ENCODE measurements around the gene AMPD2. TPM values are rescaled to one million over a fixed set of nuclear protein-coding genes. Genes with fewer than 3 reads are reported as not detected.

AMPD2 gene
- total RNA-seq, 1 experiment from 2014 or later: 34.0 TPM

DNA sequence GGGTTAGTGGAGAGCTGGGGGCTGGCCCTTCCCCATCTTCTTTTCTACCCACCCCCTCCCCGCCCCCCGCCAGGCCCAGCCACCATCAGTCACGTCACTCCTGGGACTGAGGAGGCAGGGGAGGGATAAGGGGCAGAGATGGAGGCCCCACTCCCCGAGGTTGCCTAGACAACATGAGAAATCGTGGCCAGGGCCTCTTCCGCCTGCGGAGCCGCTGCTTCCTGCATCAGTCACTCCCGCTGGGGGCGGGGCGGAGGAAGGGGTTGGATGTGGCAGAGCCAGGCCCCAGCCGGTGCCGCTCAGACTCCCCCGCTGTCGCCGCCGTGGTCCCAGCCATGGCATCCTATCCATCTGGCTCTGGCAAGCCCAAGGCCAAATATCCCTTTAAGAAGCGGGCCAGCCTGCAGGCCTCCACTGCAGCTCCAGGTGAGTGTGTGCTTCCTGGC lies 1.2 kb downstream of the AMPD2 start:
- Mint-ChIP-seq H3K27ac (ENCODE audit: unreplicated experiment) (peak overlapping the region; percentile 94), H3K4me3 (ENCODE audit: low read depth, unreplicated experiment) (peak overlapping the region; percentile 93), H3K27me3 (ENCODE audit: unreplicated experiment) (no peaks in the 10 kb centered on the region), H3K4me1 (ENCODE audit: low read depth, unreplicated experiment) (peaks cover 35% of the 10 kb centered on the region), H3K9me3 (ENCODE audit: low read depth, unreplicated experiment) (no peaks in the 10 kb centered on the region), H3K36me3 (ENCODE audit: insufficient read depth, unreplicated experiment) (peaks cover 41% of the 10 kb centered on the region)
- TF ChIP-seq, protein P1, sequence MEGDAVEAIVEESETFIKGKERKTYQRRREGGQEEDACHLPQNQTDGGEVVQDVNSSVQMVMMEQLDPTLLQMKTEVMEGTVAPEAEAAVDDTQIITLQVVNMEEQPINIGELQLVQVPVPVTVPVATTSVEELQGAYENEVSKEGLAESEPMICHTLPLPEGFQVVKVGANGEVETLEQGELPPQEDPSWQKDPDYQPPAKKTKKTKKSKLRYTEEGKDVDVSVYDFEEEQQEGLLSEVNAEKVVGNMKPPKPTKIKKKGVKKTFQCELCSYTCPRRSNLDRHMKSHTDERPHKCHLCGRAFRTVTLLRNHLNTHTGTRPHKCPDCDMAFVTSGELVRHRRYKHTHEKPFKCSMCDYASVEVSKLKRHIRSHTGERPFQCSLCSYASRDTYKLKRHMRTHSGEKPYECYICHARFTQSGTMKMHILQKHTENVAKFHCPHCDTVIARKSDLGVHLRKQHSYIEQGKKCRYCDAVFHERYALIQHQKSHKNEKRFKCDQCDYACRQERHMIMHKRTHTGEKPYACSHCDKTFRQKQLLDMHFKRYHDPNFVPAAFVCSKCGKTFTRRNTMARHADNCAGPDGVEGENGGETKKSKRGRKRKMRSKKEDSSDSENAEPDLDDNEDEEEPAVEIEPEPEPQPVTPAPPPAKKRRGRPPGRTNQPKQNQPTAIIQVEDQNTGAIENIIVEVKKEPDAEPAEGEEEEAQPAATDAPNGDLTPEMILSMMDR (IDR thresholded peaks at IDR 0.05; ENCODE audit: unreplicated experiment): no peak
- CTCF ChIA-PET: interaction anchor here (0.6 to 1.2 kb wide), 4 partner anchors 9 to 87 kb away, joined by 3 to 8 read pairs (median 4); no protein-coding TSS in a partner anchor
- BruUV-seq (replicated peaks): no TSS peak
- intact Hi-C loops (cut with micrococcal nuclease; ENCODE audit: unreplicated experiment): no loop called here
- peak; percentile 89 for DNase-seq

DNA sequence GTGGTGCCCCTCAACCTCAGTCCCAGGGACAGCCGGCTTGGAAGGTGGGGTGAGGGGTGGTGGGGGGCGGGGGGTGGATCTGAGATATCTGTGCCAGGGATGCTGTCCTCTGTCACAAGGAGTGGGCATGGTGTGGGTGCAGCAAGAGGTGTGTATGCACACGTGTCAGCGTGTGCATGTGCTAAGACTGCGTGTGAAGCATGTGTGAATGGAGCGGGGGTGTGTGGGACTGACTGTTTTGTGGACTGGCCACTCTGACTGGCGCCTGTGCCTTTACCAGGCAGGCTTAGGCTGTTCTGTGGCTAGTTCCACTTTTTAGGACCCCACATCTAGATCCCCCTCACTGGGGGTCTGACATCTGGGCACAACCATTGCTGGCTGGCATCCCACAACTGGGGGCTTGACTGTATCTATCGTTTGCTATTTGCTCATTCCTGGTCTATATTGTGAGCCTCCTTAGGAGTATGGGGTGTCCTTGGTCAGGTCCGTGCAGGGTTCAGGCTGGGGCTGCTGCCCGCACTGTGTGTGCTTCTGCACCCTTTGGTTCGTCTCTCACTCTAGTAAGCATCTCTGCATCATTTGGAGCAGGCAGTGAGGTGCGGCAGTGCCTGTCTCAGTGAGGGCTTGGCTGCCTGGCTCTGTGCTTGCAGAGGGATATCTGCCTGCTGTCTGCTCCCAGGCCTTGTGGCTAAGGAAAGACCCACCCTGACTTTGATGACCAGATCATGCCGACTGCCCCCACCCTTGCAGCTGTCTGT lies 1.9 kb downstream of the AMPD2 start:
- intact Hi-C loops (cut with micrococcal nuclease; ENCODE audit: unreplicated experiment): no loop called here
- peak overlapping the region; percentile 93 for H3K4me3 Mint-ChIP-seq (ENCODE audit: low read depth, unreplicated experiment)
- peaks cover 41% of the 10 kb centered on the region for H3K36me3 Mint-ChIP-seq (ENCODE audit: insufficient read depth, unreplicated experiment)
- BruUV-seq (replicated peaks): TSS peak; percentile 9
- TF ChIP-seq, protein P1 (IDR thresholded peaks at IDR 0.05; ENCODE audit: unreplicated experiment): no peak
- CTCF ChIA-PET: interaction anchor here (0.6 kb wide), 1 partner anchor 18 kb away, joined by 3 read pairs; no protein-coding TSS in a partner anchor
- DNase-seq: no peak
- H3K27ac Mint-ChIP-seq (ENCODE audit: unreplicated experiment): no peak overlapping the region
- H3K4me1 Mint-ChIP-seq (ENCODE audit: low read depth, unreplicated experiment): peaks cover 30% of the 10 kb centered on the region
- no peaks in the 10 kb centered on the region for H3K9me3 Mint-ChIP-seq (ENCODE audit: low read depth, unreplicated experiment)
- no peaks in the 10 kb centered on the region for H3K27me3 Mint-ChIP-seq (ENCODE audit: unreplicated experiment)

DNA sequence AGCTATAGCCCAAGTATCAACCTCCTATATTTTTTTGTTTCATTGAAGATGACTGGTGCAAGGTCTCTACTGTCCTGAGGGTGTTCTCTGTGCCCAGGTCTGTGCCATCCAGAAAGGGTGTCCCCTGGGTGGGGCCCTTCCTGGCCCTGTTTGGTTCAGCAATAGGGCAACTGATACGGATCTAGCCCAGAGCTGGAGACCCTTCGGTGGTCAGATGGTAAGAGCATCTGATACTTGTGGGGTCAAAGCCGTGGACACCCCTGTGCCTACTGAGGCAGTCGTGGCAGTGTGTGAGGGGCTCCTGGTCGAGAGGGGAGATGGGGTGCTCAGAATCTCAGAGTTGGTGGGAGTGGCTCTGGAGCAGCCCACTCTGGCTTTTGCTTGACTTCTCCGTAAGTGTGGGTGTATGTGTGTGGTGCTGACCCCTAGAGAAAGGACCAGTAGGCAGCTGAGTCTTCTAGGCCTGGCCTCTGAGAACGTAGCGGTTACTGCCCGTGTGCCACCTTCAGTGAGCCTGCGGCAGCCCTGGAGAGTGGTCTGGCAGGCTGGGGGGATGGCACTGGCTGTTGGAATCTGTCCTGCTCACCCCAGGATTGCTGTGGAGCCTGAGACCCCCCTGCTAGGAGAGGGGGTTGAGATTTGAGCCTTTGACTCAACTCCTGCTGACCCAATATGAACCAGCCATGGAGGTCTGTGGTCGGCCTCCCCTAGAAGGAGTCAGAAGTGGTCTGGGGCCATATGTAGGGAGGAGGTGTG lies 2.7 kb downstream of the AMPD2 start:
- DNase-seq: no peak
- Mint-ChIP-seq H3K27ac (ENCODE audit: unreplicated experiment) (no peak overlapping the region), H3K27me3 (ENCODE audit: unreplicated experiment) (no peaks in the 10 kb centered on the region), H3K9me3 (ENCODE audit: low read depth, unreplicated experiment) (no peaks in the 10 kb centered on the region), H3K4me3 (ENCODE audit: low read depth, unreplicated experiment) (peak overlapping the region; percentile 93), H3K4me1 (ENCODE audit: low read depth, unreplicated experiment) (peaks cover 23% of the 10 kb centered on the region), H3K36me3 (ENCODE audit: insufficient read depth, unreplicated experiment) (peaks cover 41% of the 10 kb centered on the region)
- no TSS peak for BruUV-seq (replicated peaks)
- intact Hi-C loops (cut with micrococcal nuclease; ENCODE audit: unreplicated experiment): no loop called here
- TF ChIP-seq, protein P1 (IDR thresholded peaks at IDR 0.05; ENCODE audit: unreplicated experiment): no peak
- CTCF ChIA-PET: no interaction called here

DNA sequence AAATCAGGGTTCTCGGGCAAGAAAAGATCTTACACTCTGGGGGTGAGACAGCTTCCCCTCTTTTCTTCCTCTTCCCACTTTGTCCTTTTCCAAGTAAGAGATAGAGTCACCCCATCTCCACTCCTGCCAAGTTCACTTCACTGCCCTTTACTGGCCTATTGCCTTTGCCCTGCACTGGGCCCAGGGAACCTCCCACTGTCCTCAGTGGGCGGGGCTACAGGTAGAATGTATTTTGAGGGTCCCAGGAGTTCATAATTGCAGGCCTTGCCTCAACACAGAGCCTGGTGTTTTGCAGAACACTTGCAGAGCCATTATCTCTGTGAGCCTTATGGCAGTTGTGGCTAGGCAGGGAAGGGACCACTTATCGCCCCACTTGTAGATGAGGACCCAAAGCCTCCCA lies 3.3 kb downstream of the AMPD2 start:
- peaks cover 19% of the 10 kb centered on the region for H3K4me1 Mint-ChIP-seq (ENCODE audit: low read depth, unreplicated experiment)
- BruUV-seq (replicated peaks): no TSS peak
- intact Hi-C loops (cut with micrococcal nuclease; ENCODE audit: unreplicated experiment): no loop called here
- H3K36me3 Mint-ChIP-seq (ENCODE audit: insufficient read depth, unreplicated experiment): peaks cover 41% of the 10 kb centered on the region
- H3K4me3 Mint-ChIP-seq (ENCODE audit: low read depth, unreplicated experiment): no peak overlapping the region
- no peak overlapping the region for H3K27ac Mint-ChIP-seq (ENCODE audit: unreplicated experiment)
- no peaks in the 10 kb centered on the region for H3K9me3 Mint-ChIP-seq (ENCODE audit: low read depth, unreplicated experiment)
- CTCF ChIA-PET: no interaction called here
- TF ChIP-seq, protein P1 (IDR thresholded peaks at IDR 0.05; ENCODE audit: unreplicated experiment): no peak
- no peaks in the 10 kb centered on the region for H3K27me3 Mint-ChIP-seq (ENCODE audit: unreplicated experiment)
- no peak for DNase-seq

Data from Calu3 (cell line).